NB4 (cell line): ENCODE measurements around the gene ZP4.

Experiments used
- MYC ChIP-seq: IDR thresholded peaks from 2 replicates; pipeline ENCODE4 v1.6.1; 2011; ENCODE audit warnings: low read depth, low read length
- POLR2A ChIP-seq: IDR thresholded peaks from 2 replicates; pipeline ENCODE4 v1.6.1; 2011; ENCODE audit warnings: mild to moderate bottlenecking; ENCODE audit not compliant: insufficient read length; ENCODE audit errors: extremely low read depth
- TF ChIP-seq, protein P1 (sequence below): IDR thresholded peaks from one replicate; pipeline ENCODE4 v1.5.1; 2012; ENCODE audit warnings: low read depth, low read length
- TF ChIP-seq, protein P2 (sequence below): IDR thresholded peaks from 2 replicates; pipeline ENCODE4 v1.6.1; 2011; ENCODE audit warnings: low read depth, low read length

DNA sequence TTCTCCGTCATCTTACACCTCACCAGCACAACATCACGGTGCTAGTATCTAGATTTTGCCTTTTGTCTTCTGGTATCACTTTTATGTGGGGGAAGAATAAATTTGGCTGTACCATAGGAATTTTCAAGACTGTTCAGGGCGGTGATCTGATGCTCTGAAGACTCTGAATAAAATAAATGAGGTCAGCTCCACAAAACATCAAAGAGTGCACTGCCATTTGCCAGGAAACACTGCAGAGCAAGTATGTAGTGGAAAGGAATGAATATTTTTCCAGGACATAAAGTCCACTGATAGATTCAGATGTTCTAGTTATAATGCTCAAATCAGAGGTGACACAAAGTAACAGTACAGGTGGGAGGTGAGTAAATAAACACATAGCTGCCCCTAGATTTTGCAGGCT, 56.3 kb downstream of the ZP4 start:
- TF ChIP-seq, protein P1, sequence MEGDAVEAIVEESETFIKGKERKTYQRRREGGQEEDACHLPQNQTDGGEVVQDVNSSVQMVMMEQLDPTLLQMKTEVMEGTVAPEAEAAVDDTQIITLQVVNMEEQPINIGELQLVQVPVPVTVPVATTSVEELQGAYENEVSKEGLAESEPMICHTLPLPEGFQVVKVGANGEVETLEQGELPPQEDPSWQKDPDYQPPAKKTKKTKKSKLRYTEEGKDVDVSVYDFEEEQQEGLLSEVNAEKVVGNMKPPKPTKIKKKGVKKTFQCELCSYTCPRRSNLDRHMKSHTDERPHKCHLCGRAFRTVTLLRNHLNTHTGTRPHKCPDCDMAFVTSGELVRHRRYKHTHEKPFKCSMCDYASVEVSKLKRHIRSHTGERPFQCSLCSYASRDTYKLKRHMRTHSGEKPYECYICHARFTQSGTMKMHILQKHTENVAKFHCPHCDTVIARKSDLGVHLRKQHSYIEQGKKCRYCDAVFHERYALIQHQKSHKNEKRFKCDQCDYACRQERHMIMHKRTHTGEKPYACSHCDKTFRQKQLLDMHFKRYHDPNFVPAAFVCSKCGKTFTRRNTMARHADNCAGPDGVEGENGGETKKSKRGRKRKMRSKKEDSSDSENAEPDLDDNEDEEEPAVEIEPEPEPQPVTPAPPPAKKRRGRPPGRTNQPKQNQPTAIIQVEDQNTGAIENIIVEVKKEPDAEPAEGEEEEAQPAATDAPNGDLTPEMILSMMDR, result no peak
- TF ChIP-seq, protein P2, sequence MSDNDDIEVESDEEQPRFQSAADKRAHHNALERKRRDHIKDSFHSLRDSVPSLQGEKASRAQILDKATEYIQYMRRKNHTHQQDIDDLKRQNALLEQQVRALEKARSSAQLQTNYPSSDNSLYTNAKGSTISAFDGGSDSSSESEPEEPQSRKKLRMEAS, result no peak
- no peak for TF ChIP-seq POLR2A
- no peak for TF ChIP-seq MYC
